Kasumi-1 (cell line): ENCODE results near the gene HELZ.

Experiments used
- DNase-seq, 2 experiments: peaks; one replicate each; lab custom pipeline; 2025; lab: John Stamatoyannopoulos, UW

Gene HELZ

GRCh38 chr17:67026341-67026740 is 218.7 kb downstream of the HELZ start:
- DNase-seq: no peak

- DNase-seq: no peak
Measured at GRCh38 chr17:67025216-67025792, 219.7 kb downstream of the HELZ start.

- no peak for DNase-seq
Measured at GRCh38 chr17:67024736-67025135, 220.3 kb downstream of the HELZ start.

- DNase-seq: no peak
Measured at GRCh38 chr17:67022451-67022810, 222.6 kb downstream of the HELZ start.

GRCh38 chr17:67021743-67022450 is 223.1 kb downstream of the HELZ start:
- no peak for DNase-seq

GRCh38 chr17:67021196-67021595 is 223.8 kb downstream of the HELZ start:
- no peak for DNase-seq
